Stimulated activated CD4-positive, alpha-beta T cell treated with anti-CD3 and anti-CD28 coated beads, Interleukin-15, amount 100 ng/mL, for 24 hours (primary cell): ENCODE results near the gene ASB8.

Source experiments
- DNase-seq: peaks from one replicate; pipeline ENCODE4 v3.0.0-alpha.2; 2020

Gene ASB8, protein sequence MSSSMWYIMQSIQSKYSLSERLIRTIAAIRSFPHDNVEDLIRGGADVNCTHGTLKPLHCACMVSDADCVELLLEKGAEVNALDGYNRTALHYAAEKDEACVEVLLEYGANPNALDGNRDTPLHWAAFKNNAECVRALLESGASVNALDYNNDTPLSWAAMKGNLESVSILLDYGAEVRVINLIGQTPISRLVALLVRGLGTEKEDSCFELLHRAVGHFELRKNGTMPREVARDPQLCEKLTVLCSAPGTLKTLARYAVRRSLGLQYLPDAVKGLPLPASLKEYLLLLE

DNA sequence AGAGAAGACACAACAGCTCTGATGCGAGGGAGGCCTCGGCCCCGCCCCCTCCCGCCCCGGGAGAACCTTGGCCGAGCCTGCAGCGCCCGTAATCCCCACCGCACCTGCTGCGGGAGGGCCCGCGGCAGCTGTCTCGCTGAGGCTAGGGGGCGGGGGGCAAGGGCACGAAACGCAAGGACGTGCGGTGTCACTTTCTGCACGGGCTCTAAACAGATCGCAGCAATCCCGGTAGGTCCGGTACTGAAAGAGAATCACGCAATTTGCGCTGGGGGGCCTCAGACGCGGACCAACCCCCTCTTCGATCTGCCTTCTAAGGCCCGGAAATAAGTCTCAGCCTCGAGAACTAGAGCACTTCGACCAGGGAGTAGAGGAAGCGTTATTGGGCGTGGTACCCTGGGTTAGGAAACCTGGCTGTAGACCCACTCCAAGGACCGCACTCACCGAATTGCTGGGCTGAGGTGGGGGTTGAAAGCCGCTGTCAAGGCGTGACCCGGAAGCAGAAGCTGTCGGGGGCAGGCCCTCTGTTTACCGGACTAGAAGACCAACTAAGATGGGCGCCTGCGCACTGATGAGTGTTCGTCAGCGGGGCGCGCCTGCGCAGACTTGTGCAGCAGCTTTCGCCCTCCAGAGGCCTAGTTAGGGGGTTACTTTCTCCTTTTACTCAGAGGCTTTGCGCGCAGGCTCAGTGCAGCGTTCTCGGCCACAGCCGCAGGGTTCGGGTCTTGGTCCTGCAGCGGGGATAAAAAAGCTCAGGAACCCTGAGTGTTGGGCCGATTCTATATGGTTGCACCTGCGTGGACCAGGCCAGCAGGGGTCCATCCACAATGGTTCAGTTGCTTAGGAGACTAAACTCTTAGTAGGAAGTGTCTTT lies at the start of gene ASB8:
TSS of gene ASB8 (minus strand) at position 498 of the 871 bp plus-strand sequence. CDS start 4,019 bp downstream, outside the sequence.
- DNase-seq, result peak; percentile 99

DNA sequence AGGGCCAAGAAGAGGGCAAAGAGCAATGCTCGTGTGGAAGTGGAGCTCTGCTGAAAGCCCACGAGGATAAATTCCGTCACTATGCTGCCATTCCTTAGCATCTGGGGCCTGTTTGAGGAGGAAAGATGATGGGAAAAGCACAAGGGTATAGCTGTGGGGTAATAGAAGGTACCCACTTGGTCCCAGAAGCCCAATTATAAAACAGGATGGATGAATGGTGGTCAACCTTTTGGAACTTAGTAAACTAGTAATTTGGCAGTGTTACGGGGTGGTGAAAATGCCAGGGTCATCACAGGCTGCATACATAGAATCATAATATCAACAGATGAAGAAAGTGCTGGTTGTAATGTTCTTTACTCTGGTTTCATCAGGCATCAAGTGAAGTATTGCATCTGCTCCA lies 45.9 kb upstream of the ASB8 start, which contains the start of gene OR10AD1:
TSS of gene OR10AD1 (minus strand) at position 101 of the 400 bp plus-strand sequence. CDS start at position 101, 0 bp downstream.
- DNase-seq, result no peak

DNA sequence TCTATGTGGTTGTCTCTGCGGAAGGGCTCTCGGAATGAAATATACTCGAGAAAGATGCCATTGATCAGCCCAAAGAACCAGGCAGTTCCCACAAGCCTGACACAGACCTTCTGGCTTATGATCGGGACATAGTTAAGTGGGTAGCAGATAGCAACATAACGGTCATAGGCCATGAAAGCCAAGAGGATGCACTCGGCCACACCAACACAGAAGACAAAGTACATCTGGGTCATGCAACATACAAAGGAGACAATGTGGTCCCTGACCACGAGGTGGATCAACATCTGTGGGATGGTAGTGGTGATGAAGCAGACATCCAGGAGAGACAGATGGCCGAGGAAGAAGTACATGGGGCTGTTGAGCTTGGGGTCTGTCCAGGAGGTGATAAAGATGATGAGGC lies 45.5 kb upstream of the ASB8 start:
- no peak for DNase-seq

DNA sequence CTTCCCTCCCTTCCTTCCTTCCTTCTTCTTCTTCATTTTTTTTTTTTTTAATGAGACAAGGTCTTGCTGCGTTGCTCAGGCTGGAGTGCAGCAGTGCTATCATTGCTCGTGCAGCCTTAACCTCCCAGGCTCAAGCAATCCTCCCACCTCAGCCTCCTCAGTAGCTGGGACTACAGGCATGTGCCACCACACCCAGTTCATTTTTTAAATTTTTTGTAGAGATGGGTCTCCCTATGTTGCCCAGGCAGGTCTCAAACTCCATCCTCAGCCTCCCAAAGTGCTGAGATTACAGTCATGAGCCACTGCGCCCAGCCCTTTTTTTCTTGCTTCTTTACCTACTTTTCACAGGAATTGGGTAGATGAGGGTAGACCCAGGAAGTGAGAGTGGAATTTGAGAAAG lies 44.2 kb upstream of the ASB8 start:
- DNase-seq, result no peak

DNA sequence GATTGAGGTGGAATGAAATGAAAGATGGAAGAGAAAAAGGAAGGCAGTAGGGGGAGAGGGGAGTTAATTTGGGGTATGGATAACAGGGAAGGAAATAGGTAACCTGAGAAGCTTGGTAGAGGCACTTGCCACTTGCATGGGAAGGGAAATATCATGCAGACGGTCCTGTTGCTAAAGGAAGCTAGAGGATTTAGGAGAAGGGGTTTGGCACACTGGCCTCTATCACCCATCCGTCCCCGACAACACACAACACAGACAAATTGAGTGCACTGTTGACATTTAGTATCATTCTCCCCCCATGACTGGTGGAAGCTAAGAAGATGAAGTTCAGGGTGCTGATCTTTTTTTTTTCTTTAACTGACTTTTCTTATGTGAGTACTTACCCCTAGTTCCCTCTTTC lies 43.8 kb upstream of the ASB8 start:
- DNase-seq, result no peak

DNA sequence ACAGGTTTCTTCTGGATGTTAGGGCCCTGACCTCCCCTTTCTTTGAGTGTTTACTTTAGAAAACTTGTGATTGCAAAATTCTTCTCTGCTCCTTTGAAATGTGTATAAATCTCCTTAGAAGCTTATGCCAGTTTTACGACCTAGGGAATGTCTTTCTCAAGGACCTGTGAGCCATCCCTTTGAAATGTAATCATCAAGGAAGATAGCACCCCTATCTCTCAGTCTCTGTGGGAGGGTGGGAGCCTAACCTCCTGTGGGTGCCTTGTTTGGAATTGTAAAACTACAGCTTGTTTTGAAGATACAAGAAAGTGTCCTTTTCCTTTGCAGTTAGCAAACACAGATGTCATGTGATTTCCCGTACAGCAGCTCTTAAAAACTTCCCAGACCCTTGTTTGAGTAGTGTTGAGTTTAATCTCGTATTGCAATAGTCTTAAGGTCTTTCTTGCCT lies 42.5 kb upstream of the ASB8 start:
- no peak for DNase-seq

DNA sequence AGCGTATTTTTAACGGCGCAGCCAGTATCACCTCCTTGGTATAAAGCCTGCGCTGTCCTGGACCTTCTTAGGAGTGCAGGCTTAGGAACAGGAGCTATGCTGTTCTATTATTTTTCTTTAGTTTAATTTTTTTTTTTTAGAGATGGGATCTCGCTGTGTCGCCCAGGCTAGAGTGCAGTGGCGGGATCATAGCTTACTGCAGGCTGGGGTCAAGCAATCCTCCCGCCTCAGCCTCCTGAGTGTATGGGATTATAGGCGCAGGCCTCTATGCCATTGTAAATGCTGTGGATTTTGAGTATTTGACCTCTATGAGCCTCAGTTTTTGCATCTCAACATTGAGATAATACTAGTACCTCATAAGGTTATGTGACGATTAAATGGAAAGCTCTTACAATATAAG lies 41.7 kb upstream of the ASB8 start:
- DNase-seq, result no peak

DNA sequence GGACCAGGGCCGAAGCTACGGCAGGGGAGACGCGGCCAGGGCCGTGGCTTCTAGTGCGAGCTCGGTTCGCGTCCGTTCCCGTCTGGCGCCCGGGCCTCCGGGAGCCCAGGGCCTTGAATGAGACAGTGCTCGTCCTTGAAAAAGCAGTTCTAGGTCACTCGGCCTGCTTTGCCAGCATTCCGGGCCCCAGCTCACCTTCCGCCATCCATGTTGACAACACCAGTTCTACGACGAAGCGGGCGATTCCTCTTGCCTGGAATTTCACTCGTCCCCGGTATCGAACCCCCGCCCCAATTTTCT lies 41.3 kb upstream of the ASB8 start:
- peak; percentile 48 for DNase-seq

DNA sequence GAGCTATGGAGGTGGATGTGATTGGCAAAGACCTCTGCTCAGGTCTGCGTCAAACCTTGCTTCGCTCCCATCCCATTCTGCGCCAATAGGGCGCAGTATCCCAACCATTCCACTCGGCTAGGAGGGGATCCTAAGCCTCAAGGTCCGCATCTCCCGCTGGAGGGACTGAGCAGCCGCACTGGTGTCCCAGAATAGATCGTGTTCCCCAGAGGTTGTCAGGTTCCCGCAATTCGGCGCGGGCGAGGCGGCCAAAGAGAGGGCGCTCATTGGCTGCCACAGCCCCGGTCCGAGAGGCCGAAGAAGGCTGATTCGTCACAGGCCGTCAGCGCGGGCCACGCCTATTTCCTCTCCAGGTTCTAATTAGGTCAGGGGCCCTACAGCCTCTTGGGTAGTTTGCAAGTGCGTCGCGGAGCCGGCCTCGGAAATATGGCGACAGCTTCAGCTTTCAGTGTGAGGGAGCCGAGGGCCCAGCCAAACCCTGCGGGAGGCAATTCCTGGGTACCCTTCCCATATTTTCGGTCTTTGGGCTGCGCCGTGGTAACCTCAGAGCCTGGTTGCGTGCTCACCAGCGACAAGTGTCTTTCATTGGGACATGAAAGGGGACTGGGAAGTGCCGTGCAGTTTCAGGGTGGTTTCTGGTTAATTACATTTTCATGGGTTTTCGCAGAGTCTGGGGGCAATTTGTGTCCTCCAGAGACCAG lies 40.8 kb upstream of the ASB8 start:
- peak; percentile 97 for DNase-seq

DNA sequence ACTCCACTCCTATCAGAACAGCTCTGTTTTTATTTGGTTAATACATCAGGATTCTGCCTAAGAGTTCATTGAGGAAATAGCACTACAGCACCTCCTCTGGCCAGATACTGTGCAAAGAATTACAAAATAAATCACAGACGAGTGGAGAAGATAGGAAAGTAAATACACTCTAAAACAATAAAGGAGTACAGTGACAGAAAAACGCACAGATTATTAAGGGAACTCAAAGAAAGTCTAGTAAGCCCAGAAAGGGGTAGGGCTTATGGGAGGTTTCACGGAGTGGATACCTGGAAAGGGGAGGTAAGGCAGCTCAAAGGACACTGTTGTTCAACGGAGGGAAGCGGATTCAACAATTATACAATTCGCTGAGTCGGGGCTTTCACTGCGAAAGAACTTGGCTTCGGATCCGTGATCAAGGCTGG lies 40.2 kb upstream of the ASB8 start:
- DNase-seq, result no peak

DNA sequence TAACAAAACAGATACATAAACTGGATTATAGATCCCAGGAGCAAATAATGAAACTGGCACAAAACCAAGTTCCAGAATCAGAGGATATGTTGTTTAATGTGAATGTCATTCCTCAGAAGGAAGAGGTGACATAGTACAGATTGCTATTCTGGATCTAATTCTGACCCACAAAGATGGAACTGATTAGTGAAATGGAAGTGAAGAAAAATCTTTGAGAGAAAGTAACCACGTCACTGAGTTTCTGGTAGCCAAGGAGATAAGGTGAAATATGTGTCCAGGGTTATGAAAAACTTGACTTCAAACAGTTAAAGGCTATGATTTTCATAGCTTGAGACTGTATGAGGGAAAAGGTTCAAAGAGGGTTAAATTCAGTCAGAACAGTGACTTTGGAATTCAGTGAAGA lies 37.5 kb upstream of the ASB8 start:
- no peak for DNase-seq

DNA sequence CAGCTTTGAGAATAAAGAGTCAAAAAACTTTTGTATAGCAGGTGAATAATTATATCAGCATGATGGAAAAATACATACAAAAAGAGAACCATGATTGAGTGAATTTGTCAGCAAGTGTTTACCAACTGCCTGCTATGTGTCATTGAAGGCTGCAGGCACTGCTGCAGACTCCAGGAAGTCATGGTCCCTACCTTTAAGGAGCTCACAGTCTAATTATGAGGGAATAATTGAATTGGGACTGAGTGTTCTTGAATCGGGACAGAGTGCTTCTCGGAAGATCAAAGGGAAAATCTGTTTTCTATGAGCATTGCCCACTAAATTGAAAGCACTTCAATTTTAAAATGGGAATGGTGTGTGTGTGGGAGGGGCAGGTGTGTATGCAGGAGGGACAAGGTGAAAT lies 36.3 kb upstream of the ASB8 start:
- DNase-seq, result no peak

DNA sequence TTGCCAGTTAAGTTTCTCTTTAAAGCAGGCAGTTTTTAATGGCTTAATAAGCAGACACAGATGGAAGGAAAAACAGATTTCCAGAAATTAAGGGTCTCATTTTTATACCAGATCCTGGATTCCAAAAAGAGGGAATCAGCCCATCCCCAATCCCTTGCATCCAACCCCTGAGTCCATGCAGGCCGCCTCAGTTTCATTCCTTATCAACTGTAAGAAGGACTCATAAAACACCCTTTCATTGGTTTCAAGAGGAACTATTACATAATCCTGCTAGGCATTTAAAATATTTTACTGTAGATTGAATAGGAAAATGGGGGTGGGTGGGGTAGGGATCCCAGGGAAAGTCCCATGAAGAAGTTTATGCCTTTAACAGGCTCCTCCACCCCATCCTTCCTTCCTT lies 35.5 kb upstream of the ASB8 start:
- DNase-seq, result no peak

DNA sequence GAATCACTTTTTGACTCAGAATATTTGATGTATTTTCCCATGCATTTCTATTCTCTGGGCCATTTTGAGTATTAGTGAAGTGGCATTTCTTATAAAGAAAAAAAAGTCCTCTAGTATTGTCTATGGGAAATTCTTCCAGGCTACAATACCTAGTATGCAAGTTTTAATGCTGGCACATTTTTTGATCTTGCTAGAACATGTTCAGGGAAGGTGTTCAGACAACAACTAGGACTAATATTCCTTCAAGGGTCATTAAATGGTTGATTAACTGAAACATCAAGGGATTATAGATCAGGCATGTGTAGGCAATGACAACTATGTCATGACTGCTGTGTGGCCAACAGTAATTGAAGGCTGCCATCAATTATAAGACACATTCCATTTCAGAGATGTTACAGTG lies 33.8 kb upstream of the ASB8 start:
- no peak for DNase-seq

DNA sequence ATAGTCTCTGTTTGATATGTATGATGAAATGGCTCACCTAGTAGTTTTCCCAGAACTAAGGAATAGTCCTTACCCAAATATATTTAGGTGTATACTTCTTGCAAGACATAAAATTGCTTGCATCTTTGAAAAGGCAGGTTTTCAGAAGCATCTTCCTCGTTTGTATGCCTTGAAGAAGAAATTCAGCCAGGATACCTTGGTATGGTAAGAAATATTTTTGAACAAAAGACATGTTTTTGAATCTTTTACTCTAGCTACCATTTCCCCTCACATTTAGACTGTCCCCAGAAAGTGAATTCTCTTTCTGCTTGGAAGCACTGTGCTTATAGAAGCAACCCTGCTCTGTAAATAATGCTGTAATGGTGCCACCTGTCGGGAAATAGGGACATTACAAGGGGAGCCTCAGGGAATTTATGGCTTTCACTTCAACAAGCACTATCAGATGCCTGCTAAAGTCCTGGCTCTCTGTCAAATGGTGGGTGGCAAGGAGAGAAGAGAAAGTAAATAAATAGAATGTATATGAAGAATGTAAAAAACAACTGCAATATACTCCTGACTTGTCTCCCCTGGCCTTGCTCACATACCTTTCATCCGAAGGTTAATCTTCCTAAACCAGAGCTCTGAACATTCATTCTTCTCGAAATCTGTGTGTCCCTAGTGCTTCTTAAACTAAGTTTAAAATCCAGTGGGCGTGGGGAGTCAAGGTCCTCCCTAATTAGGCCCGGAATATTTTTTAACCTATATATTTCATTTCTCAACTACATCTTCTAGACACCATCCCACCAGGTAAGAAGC lies 32.2 kb upstream of the ASB8 start:
- DNase-seq, result peak; percentile 78

DNA sequence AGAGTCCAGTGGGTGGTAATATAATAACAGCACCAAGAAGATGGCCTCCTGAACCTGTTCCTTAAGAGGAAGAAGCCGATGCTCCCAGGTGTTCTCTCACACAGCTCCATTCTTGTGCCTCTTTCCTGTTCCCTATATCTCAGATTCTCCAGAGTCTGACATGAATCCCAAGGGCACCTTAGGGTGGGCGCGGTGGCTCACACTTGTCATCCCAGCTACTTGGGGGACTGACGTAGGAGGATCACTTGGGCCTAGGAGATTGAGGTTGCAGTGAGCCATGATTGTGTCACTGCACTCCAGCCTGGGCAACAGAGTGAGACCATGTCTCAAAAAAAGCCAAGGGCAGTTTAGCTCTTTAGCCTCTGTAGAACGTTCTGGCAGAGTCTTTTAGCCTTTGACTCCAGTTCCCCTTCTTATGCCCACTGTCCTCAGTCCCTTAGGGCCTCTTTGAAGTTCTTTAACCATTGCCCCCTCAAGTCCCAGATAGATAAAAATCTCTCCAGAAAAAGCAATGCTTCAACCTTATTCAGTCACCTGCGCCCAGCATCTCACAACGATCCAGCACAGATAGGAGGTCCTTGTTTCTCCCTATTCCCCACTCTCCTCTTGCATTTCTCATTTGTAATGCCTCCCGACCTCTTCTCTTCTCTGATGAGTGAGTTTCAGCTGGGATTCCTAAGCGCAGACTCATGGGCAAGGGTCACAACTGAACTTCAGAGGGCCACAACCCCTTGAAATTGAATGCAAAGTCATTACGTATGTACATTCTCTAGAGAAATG lies 30.8 kb upstream of the ASB8 start:
- DNase-seq, result no peak

DNA sequence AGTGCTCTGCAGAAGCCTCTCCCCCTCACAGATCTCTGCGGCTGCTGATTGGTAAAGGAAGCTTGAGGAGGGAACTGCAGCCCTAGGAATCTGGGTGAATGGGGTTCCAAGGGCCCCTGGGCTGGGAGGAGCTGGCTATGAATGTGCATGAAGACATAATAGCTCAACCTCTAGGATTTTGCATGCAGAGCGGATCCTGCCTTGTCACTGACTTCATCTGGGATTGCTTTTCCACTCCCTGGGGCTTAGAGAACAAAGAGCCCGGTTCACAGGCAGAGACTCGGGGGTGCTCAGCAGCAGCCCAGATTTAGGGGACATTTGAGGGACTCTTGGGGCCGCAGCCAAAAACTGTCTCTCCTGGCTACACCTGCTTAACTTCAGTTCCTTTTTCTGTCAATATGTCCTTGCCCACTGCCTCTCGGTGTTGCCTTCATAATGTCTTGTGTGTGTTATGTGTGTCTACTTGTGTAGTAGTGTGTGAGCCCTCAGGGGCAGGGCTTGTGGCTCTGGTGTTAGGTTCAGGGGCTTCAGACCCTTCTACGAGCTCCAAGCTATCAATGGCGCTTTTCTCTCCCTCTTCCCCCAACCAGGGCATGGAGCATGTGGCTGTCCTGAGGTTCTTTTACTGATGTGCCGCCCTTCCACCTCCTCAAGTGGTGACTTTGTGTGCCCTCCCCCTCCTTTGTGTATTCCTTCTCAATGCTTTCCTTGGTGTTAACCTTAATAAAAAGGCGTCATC lies 28.0 kb upstream of the ASB8 start:
- DNase-seq, result no peak

DNA sequence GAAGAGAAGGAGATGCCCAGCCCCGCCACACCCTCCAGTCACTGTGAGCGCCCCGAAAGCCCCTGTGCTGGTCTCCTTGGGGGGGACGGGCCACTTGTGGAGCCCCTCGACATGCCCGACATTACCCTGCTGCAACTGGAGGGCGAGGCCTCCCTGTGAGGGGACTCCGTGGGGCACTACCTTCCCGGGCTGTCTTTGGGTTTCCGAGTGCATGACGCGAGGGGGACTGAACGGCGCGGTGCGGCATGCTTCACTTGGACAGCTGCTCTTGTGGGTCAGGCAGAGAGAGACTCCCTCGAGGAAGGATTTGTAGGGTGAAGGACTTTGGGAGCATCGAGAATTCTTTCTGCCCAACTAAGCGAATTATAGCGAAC lies 27.2 kb upstream of the ASB8 start:
- no peak for DNase-seq

DNA sequence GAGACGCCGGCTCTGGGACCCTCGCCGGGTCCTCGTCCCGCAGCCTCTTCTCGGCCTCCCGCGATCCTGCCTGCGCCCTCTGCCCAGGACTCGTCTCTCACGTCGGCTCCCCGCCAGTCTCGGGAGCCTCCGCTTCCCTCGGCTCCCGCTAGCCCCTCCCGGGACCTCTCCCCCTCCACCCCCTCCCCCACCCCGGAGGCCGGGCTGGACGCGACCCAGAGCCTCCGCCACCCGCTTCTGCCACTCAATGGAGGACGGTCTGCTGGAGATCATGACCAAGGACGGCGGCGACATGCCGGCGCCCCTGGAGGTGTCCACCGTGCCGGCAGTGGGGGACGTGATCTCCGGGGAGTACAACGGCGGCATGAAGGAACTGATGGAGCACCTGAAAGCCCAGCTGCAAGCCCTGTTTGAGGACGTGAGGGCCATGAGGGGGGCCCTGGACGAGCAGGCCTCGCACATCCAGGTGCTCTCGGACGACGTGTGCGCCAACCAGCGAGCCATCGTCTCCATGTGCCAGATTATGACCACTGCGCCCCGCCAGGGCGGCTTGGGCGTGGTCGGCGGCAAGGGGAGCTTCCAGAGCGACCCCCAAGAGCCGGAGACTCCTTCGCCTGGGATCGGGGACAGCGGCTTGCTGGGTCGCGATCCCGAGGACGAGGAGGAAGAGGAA lies 26.7 kb upstream of the ASB8 start:
- peak; percentile 35 for DNase-seq

DNA sequence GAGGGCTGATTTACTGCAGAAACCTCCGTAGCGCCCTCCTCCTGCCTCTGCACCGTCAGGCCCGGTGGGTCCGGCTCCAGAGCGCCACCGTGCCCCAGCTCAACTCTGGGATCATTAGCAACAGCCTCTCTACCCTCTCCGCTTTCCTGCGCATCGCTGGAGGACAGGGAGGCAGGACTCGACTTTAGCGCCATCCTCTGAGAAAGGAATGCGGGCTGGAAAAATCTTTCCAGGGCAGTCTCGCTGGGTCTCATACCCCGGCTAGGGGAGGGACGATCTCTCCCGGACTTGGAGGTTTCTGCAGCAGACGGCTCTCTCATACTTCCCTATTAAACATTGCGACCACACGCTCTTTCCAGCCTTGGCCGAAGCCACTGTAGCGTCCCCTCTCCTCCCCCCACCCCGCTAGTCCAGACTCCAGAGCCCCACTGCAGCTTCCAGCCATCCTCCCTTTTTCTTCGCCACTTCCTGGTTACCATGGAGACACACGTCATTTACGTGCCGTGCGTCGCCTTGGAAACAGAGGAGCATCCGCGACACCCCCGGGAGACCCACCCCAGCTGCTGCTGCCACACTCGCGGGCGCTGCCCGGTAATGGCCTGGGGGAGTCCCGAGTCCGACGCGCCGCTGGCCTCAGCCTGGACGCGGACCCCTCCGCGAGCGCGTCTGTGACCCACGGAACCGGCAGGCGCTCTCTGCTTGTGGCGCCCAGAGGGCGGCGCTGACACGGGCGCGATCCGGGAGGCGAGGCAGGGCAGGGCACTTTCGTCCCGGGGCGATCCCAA lies 26.0 kb upstream of the ASB8 start, which contains the start of gene CCDC184:
TSS of gene CCDC184 (plus strand) at position 554 of the 785 bp plus-strand sequence. CDS start 479 bp downstream, outside the sequence.
- peak; percentile 77 for DNase-seq
